Liver (tissue), 9 donors: ENCODE data around the gene ANKS3. TPM values are rescaled to one million over a fixed set of nuclear protein-coding genes. Genes with fewer than 3 reads are reported as not detected.

Experiments used
- DNase-seq: peaks from one replicate; pipeline ENCODE4 v3.0.0-alpha.2; 2017; ENCODE audit warnings: low spot score
- H3K27ac ChIP-seq, 2 donors: one replicate each; pipeline ENCODE4 v1.7.0; 2013; ENCODE audit warnings: inconsistent platforms in 2 of 2, low read length in 2 of 2, control low read depth in 1 of 2, low read depth in 1 of 2, mild to moderate bottlenecking in 1 of 2
- H3K27me3 ChIP-seq, 4 donors: one replicate each; pipeline versions ENCODE4 v1.6.1 to v1.7.0; 2013; ENCODE audit warnings: low read length in 3 of 4, inconsistent platforms in 1 of 4, mild to moderate bottlenecking in 1 of 4, moderate library complexity in 1 of 4; ENCODE audit not compliant: control insufficient read depth in 4 of 4, insufficient read depth in 4 of 4
- H3K36me3 ChIP-seq, 4 donors: one replicate each; pipeline versions ENCODE4 v1.6.1 to v1.7.0; 2013; ENCODE audit warnings: low read length in 3 of 4, mild to moderate bottlenecking in 3 of 4, low read depth in 1 of 4, moderate library complexity in 1 of 4; ENCODE audit not compliant: control insufficient read depth in 4 of 4, insufficient read depth in 3 of 4
- H3K4me1 ChIP-seq, 4 donors: one replicate each; pipeline versions ENCODE4 v1.6.1 to v1.7.0; 2013; ENCODE audit warnings: low read length in 3 of 4, mild to moderate bottlenecking in 3 of 4, moderate library complexity in 1 of 4; ENCODE audit not compliant: control insufficient read depth in 4 of 4, insufficient read depth in 4 of 4
- H3K4me3 ChIP-seq, 3 donors: one replicate each; pipeline versions ENCODE4 v1.6.1 to v1.7.0; 2013; ENCODE audit warnings: low read length in 3 of 3, control low read depth in 1 of 3, low read depth in 1 of 3, mild to moderate bottlenecking in 1 of 3
- H3K9ac ChIP-seq, 2 donors: one replicate each; pipeline ENCODE4 v1.7.0; 2013; ENCODE audit warnings: low read length in 2 of 2, mild to moderate bottlenecking in 2 of 2, moderate library complexity in 2 of 2, control low read depth in 1 of 2, low read depth in 1 of 2
- H3K9me3 ChIP-seq, 4 donors: one replicate each; pipeline versions ENCODE4 v1.6.1 to v1.7.0; 2013; ENCODE audit warnings: low read length in 3 of 4; ENCODE audit not compliant: control insufficient read depth in 4 of 4
- CTCF ChIP-seq: fragments of 150-350 bp; IDR thresholded peaks from 2 replicates; pipeline ENCODE4 v1.5.1; 2017; ENCODE audit warnings: improper control_type of control experiment, low read depth, low read length; ENCODE audit not compliant: missing input control
- EGR1 ChIP-seq, 2 donors: IDR thresholded peaks; 2 replicates each; pipeline ENCODE4 v1.6.1; 2016 to 2018; ENCODE audit warnings: antibody characterized with exemption in 2 of 2, low read depth in 2 of 2
- FOXA1 ChIP-seq: IDR thresholded peaks from 2 replicates; pipeline ENCODE4 v1.6.1; 2016; ENCODE audit warnings: antibody characterized with exemption
- GABPA ChIP-seq, 2 donors: IDR thresholded peaks in 1 of 2; conservative IDR thresholded peaks in 1 of 2; 2 replicates each; pipeline ENCODE4 v1.6.1; 2016; ENCODE audit warnings: antibody characterized with exemption in 2 of 2, mild to moderate bottlenecking in 1 of 2, moderate library complexity in 1 of 2
- HNF4A ChIP-seq, 2 donors: conservative IDR thresholded peaks; 2 replicates each; pipeline ENCODE4 v1.6.1; 2016; ENCODE audit warnings: antibody characterized with exemption in 2 of 2, mild to moderate bottlenecking in 2 of 2
- JUND ChIP-seq, 2 donors: IDR thresholded peaks; 2 replicates each; pipeline ENCODE4 v1.6.1; 2016; ENCODE audit warnings: antibody characterized with exemption in 2 of 2
- NR2F2 ChIP-seq: IDR thresholded peaks from 2 replicates; pipeline ENCODE4 v1.6.1; 2016; ENCODE audit warnings: antibody characterized with exemption
- RAD21 ChIP-seq, 2 donors: IDR thresholded peaks; 2 replicates each; pipeline ENCODE4 v1.6.1; 2016; ENCODE audit warnings: antibody characterized with exemption in 2 of 2, mild to moderate bottlenecking in 2 of 2
- REST ChIP-seq: IDR thresholded peaks from 2 replicates; pipeline ENCODE4 v1.6.1; 2016; ENCODE audit warnings: antibody characterized with exemption, mild to moderate bottlenecking
- RXRA ChIP-seq, 2 donors: IDR thresholded peaks; 2 replicates each; pipeline ENCODE4 v1.6.1; 2017 to 2018; ENCODE audit warnings: antibody characterized with exemption in 2 of 2, mild to moderate bottlenecking in 1 of 2
- SP1 ChIP-seq: IDR thresholded peaks from 2 replicates; pipeline ENCODE4 v1.6.1; 2018; ENCODE audit warnings: antibody characterized with exemption, mild to moderate bottlenecking
- TAF1 ChIP-seq: conservative IDR thresholded peaks from 2 replicates; pipeline ENCODE4 v1.6.1; 2016; ENCODE audit warnings: antibody characterized with exemption, mild to moderate bottlenecking
- YY1 ChIP-seq: IDR thresholded peaks from 2 replicates; pipeline ENCODE4 v1.6.1; 2016; ENCODE audit warnings: antibody characterized with exemption, mild to moderate bottlenecking
- WGBS: extraction: QIAGEN DNeasy Blood & Tissue Kit; methylation state at CpG from one replicate; pipeline ENCODE4 v1.1.7; 2013; 5-methylcytosine and 5-hydroxymethylcytosine counted together
- polyA plus RNA-seq, 2 donors: library from polyadenylated mRNA; stranded (reverse) in 1 of 2; unstranded in 1 of 2; fragments of 200-250 nt in 1 of 2; fragments of >200 nt in 1 of 2; fragmentation: Nextera tagmentation in 1 of 2; extraction: Ambion mirVana in 1 of 2; gene quantifications; one replicate each; pipeline versions ENCODE4 v1.2.1 to v1.2.3, GENCODE V29; 2013 to 2015
- total RNA-seq, 2 donors: library from RNA; depleted of rRNA; stranded (reverse); fragments of >200 nt; gene quantifications; one replicate each; pipeline ENCODE4 v1.2.3, GENCODE V29; 2014
- TF ChIP-seq, protein P1 (sequence below): IDR thresholded peaks from 2 replicates; pipeline ENCODE4 v1.6.1; 2016; ENCODE audit warnings: antibody characterized with exemption
- TF ChIP-seq, protein P2 (sequence below): IDR thresholded peaks from 2 replicates; pipeline ENCODE4 v1.6.1; 2016; ENCODE audit warnings: antibody characterized with exemption
- donor health status: healthy.
- donor health status: healthy.
- donor health status: healthy.
- donor health status: healthy.
- donor health status: healthy.

Gene ANKS3
- total and polyA plus RNA-seq, 4 donors: 4.0 to 14.0 (median 4.7) TPM

DNA sequence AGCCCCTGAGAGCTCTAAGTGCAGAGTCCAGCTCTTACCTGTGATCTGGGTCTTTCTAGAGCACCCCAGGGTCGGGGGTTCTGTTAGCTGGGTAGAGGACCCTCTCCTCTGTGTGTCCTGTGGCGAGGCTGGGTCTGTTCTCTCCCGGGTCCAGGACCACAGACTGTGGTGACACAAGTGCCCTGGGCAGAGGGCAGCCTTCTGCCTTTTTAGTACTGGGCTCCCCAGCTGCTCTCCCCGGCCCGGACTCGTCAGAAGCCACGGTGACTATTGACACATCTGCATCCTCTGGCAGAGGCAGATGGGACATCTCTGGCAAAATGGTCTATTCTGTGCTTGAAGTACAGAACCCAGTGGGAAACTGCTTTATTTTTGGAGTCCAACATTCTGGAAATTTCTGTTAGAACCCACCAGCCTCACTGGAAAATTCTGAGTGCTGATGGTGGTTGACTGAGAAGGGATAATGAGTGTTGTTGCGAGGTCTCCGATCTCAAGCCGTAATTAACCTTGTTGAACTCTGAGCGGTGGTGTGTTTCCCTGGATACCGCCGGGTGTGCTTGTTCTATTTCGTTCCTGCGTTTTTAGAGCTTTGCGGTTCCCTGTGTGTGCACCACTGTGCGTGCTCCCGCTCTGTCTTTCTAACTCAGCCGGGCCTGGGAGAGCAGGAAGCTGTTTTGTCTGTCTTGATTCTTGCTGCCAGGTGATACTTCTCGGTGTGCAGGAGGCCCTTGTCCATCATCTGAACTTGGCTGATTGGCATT, 66.7 kb downstream of the ANKS3 start:
- Histone ChIP-seq H3K9ac (no peak overlapping the region), H3K9me3 (no peaks in the 10 kb centered on the region), H3K36me3 (peaks cover 2 to 32% (median 22%) of the 10 kb centered on the region in 4 donors), H3K4me1 (peaks cover 15 to 47% (median 35%) of the 10 kb centered on the region in 4 donors), H3K27ac (peak overlapping the region; percentile 14 to 17), H3K4me3 (no peak overlapping the region), H3K27me3 (no peaks in the 10 kb centered on the region)
- WGBS: 83% methylated on average over 20 of the region's 20 CpGs
- TF ChIP-seq NR2F2 (no peak), YY1 (no peak), CTCF (no peak), RXRA (IDR thresholded peaks at IDR 0.05) (no peak), FOXA1 (no peak), GABPA (IDR thresholded peaks at IDR 0.05 in 1 of 2, conservative IDR thresholded peaks at IDR 0.05 in 1 of 2) (no peak), SP1 (no peak), JUND (IDR thresholded peaks at IDR 0.05) (no peak), HNF4A (conservative IDR thresholded peaks at IDR 0.05) (no peak)
- TF ChIP-seq, protein P1, sequence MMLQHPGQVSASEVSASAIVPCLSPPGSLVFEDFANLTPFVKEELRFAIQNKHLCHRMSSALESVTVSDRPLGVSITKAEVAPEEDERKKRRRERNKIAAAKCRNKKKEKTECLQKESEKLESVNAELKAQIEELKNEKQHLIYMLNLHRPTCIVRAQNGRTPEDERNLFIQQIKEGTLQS: no peak
- no peak for DNase-seq

DNA sequence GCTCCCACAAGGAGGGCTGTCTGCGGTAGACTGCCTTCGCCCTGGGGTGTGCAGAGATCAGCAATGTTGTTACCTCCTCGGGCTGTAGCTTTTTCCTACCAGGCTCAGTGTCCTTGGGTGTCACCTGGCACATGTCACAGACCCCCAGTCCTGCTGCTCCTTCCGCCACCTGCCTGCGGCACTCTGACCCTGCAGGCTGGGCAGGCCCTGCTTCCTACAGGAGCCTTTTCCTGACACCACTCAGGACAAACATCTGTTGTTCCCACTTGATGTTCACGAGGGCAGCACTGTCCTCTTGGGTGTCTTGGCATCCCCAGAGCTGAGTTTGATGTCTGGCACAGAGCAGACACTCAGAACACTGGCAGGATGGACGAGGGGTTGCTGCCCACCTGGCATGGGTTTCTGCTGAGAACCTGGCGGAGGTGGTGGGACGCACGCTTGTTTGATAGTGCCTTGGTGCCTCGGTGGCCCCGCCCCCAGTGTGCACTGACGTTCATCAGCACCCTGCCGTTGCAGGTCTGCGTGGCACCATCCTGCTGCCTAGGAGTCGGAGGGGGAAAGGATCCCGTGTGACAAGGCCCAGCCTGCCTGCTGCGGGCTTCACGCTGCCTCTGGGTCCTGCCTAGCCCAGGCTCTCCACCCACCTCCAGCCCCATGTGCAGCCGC, 67.4 kb downstream of the ANKS3 start:
- no peak overlapping the region for H3K4me3 ChIP-seq
- peak overlapping the region; percentile 14 to 17 for H3K27ac ChIP-seq
- H3K27me3 ChIP-seq: no peaks in the 10 kb centered on the region
- H3K9ac ChIP-seq: no peak overlapping the region
- peaks cover 15 to 51% (median 36%) of the 10 kb centered on the region in 4 donors for H3K4me1 ChIP-seq
- H3K9me3 ChIP-seq: no peaks in the 10 kb centered on the region
- TF ChIP-seq NR2F2 (no peak), REST (no peak), SP1 (no peak), RAD21 (IDR thresholded peaks at IDR 0.05) (no peak), CTCF (no peak), TAF1 (no peak), EGR1 (IDR thresholded peaks at IDR 0.05; ENCODE audit: low read depth in 2 of 2) (no peak)
- TF ChIP-seq, protein P2, sequence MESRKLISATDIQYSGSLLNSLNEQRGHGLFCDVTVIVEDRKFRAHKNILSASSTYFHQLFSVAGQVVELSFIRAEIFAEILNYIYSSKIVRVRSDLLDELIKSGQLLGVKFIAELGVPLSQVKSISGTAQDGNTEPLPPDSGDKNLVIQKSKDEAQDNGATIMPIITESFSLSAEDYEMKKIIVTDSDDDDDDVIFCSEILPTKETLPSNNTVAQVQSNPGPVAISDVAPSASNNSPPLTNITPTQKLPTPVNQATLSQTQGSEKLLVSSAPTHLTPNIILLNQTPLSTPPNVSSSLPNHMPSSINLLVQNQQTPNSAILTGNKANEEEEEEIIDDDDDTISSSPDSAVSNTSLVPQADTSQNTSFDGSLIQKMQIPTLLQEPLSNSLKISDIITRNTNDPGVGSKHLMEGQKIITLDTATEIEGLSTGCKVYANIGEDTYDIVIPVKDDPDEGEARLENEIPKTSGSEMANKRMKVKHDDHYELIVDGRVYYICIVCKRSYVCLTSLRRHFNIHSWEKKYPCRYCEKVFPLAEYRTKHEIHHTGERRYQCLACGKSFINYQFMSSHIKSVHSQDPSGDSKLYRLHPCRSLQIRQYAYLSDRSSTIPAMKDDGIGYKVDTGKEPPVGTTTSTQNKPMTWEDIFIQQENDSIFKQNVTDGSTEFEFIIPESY: no peak
- DNase-seq: no peak
- 85% methylated on average over 20 of the region's 20 CpGs for WGBS
- H3K36me3 ChIP-seq: peaks cover 2 to 29% (median 22%) of the 10 kb centered on the region in 4 donors
